NB4 (cell line): ENCODE measurements around the gene EEF1E1.

Source experiments
- MYC ChIP-seq: IDR thresholded peaks from 2 replicates; pipeline ENCODE4 v1.6.1; 2011; ENCODE audit warnings: low read depth, low read length
- POLR2A ChIP-seq: IDR thresholded peaks from 2 replicates; pipeline ENCODE4 v1.6.1; 2011; ENCODE audit warnings: mild to moderate bottlenecking; ENCODE audit not compliant: insufficient read length; ENCODE audit errors: extremely low read depth
- TF ChIP-seq, protein P1 (sequence below): IDR thresholded peaks from one replicate; pipeline ENCODE4 v1.5.1; 2012; ENCODE audit warnings: low read depth, low read length
- TF ChIP-seq, protein P2 (sequence below): IDR thresholded peaks from 2 replicates; pipeline ENCODE4 v1.6.1; 2011; ENCODE audit warnings: low read depth, low read length

DNA sequence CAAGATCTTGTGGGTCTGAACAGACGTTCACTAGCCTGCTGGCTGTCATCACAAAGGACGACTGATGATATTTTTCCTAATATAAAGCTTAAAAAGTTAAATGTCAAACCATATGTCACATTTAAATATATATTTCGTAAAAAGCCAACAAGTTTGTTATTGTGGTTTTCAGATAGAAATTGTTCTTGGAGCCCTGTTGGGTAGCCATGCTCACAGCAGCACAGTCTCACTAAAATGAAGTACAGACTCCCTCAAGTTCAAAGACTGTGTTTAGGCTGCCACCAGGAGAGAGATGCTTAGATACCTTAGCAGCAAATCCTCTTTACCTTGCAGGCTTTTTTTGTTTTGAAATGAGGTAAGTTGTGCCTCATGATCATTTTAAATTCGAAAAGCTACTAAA, 17.8 kb downstream of the EEF1E1 start:
- TF ChIP-seq, protein P1, sequence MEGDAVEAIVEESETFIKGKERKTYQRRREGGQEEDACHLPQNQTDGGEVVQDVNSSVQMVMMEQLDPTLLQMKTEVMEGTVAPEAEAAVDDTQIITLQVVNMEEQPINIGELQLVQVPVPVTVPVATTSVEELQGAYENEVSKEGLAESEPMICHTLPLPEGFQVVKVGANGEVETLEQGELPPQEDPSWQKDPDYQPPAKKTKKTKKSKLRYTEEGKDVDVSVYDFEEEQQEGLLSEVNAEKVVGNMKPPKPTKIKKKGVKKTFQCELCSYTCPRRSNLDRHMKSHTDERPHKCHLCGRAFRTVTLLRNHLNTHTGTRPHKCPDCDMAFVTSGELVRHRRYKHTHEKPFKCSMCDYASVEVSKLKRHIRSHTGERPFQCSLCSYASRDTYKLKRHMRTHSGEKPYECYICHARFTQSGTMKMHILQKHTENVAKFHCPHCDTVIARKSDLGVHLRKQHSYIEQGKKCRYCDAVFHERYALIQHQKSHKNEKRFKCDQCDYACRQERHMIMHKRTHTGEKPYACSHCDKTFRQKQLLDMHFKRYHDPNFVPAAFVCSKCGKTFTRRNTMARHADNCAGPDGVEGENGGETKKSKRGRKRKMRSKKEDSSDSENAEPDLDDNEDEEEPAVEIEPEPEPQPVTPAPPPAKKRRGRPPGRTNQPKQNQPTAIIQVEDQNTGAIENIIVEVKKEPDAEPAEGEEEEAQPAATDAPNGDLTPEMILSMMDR, result no peak
- no peak for TF ChIP-seq POLR2A
- no peak for TF ChIP-seq MYC
- TF ChIP-seq, protein P2, sequence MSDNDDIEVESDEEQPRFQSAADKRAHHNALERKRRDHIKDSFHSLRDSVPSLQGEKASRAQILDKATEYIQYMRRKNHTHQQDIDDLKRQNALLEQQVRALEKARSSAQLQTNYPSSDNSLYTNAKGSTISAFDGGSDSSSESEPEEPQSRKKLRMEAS, result no peak
